GM23338 (cell line): ENCODE measurements around the gene LUC7L2. TPM values are rescaled to one million over a fixed set of nuclear protein-coding genes. Genes with fewer than 3 reads are reported as not detected.

ENCODE experiments used
- ATAC-seq: fragments of 200-7000 bp; cut with Tn5 transposase; 3 replicates; pipeline ENCODE4 v1.9.1; 2020
- DNase-seq: peaks from one replicate; pipeline ENCODE4 v3.0.0-alpha.2; 2015; ENCODE audit warnings: low spot score
- H2AFZ ChIP-seq: fragments of 200-600 bp; sonication (generic); 2 replicates; pipeline ENCODE4 v1.8.0; 2016; ENCODE audit warnings: antibody characterized with exemption, mild to moderate bottlenecking, moderate library complexity
- H3F3A ChIP-seq: fragments of 200-600 bp; sonication (generic); replicated peaks from 2 replicates; pipeline ENCODE4 v1.8.0; 2017; ENCODE audit warnings: antibody characterized with exemption, mixed run types, low read depth
- H3K27ac ChIP-seq: fragments of 200-600 bp; sonication (generic); 2 replicates; pipeline ENCODE4 v1.6.1; 2016; ENCODE audit warnings: low read depth
- H3K27me3 ChIP-seq: fragments of 200-600 bp; sonication (generic); 2 replicates; pipeline ENCODE4 v1.8.0; 2016; ENCODE audit warnings: mild to moderate bottlenecking, mixed run types, moderate library complexity; ENCODE audit not compliant: insufficient read depth
- H3K36me3 ChIP-seq: fragments of 200-600 bp; sonication (generic); 2 replicates; pipeline ENCODE4 v1.8.0; 2016; ENCODE audit warnings: mild to moderate bottlenecking; ENCODE audit not compliant: insufficient read depth
- H3K4me1 ChIP-seq: fragments of 200-600 bp; sonication (generic); 2 replicates; pipeline ENCODE4 v1.8.0; 2016; ENCODE audit warnings: mild to moderate bottlenecking, moderate library complexity; ENCODE audit not compliant: insufficient read depth
- H3K4me2 ChIP-seq: fragments of 200-600 bp; sonication (generic); 2 replicates; pipeline ENCODE4 v1.7.1; 2017; ENCODE audit warnings: mixed run types
- H3K4me3 ChIP-seq: fragments of 200-600 bp; sonication (generic); 2 replicates; pipeline ENCODE4 v1.6.1; 2016; ENCODE audit warnings: mixed run types
- H3K79me2 ChIP-seq: fragments of 200-600 bp; sonication (generic); replicated peaks from 2 replicates; pipeline ENCODE4 v1.8.0; 2017; ENCODE audit warnings: mild to moderate bottlenecking; ENCODE audit not compliant: insufficient read depth
- H3K9me2 ChIP-seq: fragments of 200-600 bp; sonication (generic); 2 replicates; pipeline ENCODE4 v1.8.0; 2017; ENCODE audit not compliant: insufficient read depth
- H4K20me1 ChIP-seq: fragments of 200-600 bp; sonication (generic); replicated peaks from 2 replicates; pipeline ENCODE4 v1.8.0; 2017; ENCODE audit warnings: mild to moderate bottlenecking; ENCODE audit not compliant: insufficient read depth
- H3K27ac Mint-ChIP-seq: 2 replicates; pipeline ENCODE4 v1.8.0; 2020; ENCODE audit warnings: inconsistent platforms, mild to moderate bottlenecking, moderate library complexity, mixed read lengths
- H3K27me3 Mint-ChIP-seq: 3 replicates; pipeline ENCODE4 v1.8.0; 2022; ENCODE audit warnings: low read depth, mild to moderate bottlenecking, moderate library complexity, mixed read lengths, inconsistent platforms; ENCODE audit not compliant: insufficient read depth, poor library complexity
- H3K36me3 Mint-ChIP-seq: 3 replicates; pipeline ENCODE4 v1.8.0; 2021; ENCODE audit warnings: low read depth, mild to moderate bottlenecking, inconsistent platforms, moderate library complexity, mixed read lengths
- H3K4me1 Mint-ChIP-seq: 3 replicates; pipeline ENCODE4 v1.8.0; 2020; ENCODE audit warnings: mild to moderate bottlenecking, inconsistent platforms, mixed read lengths
- H3K4me3 Mint-ChIP-seq: 3 replicates; pipeline ENCODE4 v1.8.0; 2021; ENCODE audit warnings: moderate library complexity, mild to moderate bottlenecking, inconsistent platforms, mixed read lengths
- H3K9me3 Mint-ChIP-seq: 3 replicates; pipeline ENCODE4 v1.8.0; 2020; ENCODE audit warnings: moderate library complexity, mild to moderate bottlenecking, inconsistent platforms, mixed read lengths
- CREB1 ChIP-seq: fragments of 250-450 bp; sonication (Bioruptor Pico); IDR thresholded peaks from 2 replicates; pipeline ENCODE4 v1.5.0; 2020; ENCODE audit warnings: low read depth, mild to moderate bottlenecking, moderate library complexity
- CTCF ChIP-seq, 2 experiments: fragments of 200-600 bp in 1 of 2; sonication (generic) in 1 of 2; conservative IDR thresholded peaks; 2 replicates each; pipeline versions ENCODE4 v1.5.1 to v1.6.1; 2016 to 2017; ENCODE audit warnings: antibody characterized with exemption in 2 of 2, low read depth in 2 of 2, mild to moderate bottlenecking in 2 of 2, moderate library complexity in 1 of 2
- ETS1 ChIP-seq: IDR thresholded peaks from 2 replicates; pipeline ENCODE4 v1.6.1; 2016; ENCODE audit warnings: antibody characterized with exemption
- EZH2 ChIP-seq: fragments of 200-600 bp; sonication (generic); IDR thresholded peaks from one replicate; pipeline ENCODE4 v1.8.0; 2017; ENCODE audit warnings: antibody characterized with exemption, mild to moderate bottlenecking, low read depth; ENCODE audit not compliant: unreplicated experiment
- EZH2phosphoT487 ChIP-seq: fragments of 200-600 bp; sonication (generic); IDR thresholded peaks from one replicate; pipeline ENCODE4 v1.8.1; 2018; ENCODE audit warnings: antibody characterized with exemption; ENCODE audit not compliant: unreplicated experiment
- JUNB ChIP-seq: IDR thresholded peaks from one replicate; pipeline ENCODE4 v1.6.1; 2016; ENCODE audit warnings: antibody characterized with exemption; ENCODE audit not compliant: unreplicated experiment
- NANOG ChIP-seq: IDR thresholded peaks from 2 replicates; pipeline ENCODE4 v1.6.1; 2016; ENCODE audit warnings: antibody characterized with exemption, borderline replicate concordance
- POLR2AphosphoS5 ChIP-seq: IDR thresholded peaks from 2 replicates; pipeline ENCODE4 v1.6.1; 2016; ENCODE audit warnings: antibody characterized with exemption, low read depth
- REST ChIP-seq: IDR thresholded peaks from one replicate; pipeline ENCODE4 v1.6.1; 2018; ENCODE audit warnings: antibody characterized with exemption; ENCODE audit not compliant: unreplicated experiment
- STAT1 ChIP-seq: IDR thresholded peaks from one replicate; pipeline ENCODE4 v1.6.1; 2016; ENCODE audit warnings: antibody characterized with exemption; ENCODE audit not compliant: unreplicated experiment
- ZNF114 ChIP-seq: fragments of 250-450 bp; sonication (Bioruptor Pico); IDR thresholded peaks from 2 replicates; pipeline ENCODE4 v1.5.0; 2020; ENCODE audit warnings: mild to moderate bottlenecking, moderate library complexity
- ZNF331 ChIP-seq: fragments of 250-450 bp; sonication (Bioruptor Pico); IDR thresholded peaks from 2 replicates; pipeline ENCODE4 v1.5.0; 2020; ENCODE audit warnings: low read depth, mild to moderate bottlenecking, moderate library complexity
- ZNF462 ChIP-seq: fragments of 250-450 bp; sonication (Bioruptor Pico); IDR thresholded peaks from 2 replicates; pipeline ENCODE4 v1.5.0; 2020; ENCODE audit warnings: mild to moderate bottlenecking, moderate library complexity
- polyA plus RNA-seq: library from polyadenylated mRNA; unstranded; fragments of >200 nt; fragmentation: Nextera tagmentation; extraction: Ambion mirVana; gene quantifications from 2 replicates; pipeline ENCODE4 v1.2.1, GENCODE V29; 2016
- total RNA-seq: library from RNA; depleted of rRNA; stranded (reverse); fragments of >200 nt; shearing (Covaris generic); gene quantifications from 2 replicates; pipeline ENCODE4 v1.2.3, GENCODE V29; 2014

Gene LUC7L2
- total and polyA plus RNA-seq, 2 experiments from 2014 or later, result 40.3 to 57.3 TPM

- TF ChIP-seq NANOG (no peak), EZH2 (no peak), CREB1 (CRISPR knock-in tag) (no peak), EZH2phosphoT487 (no peak), CTCF (conservative IDR thresholded peaks at IDR 0.05; ENCODE audit: low read depth in 2 of 2) (no peak), ZNF114 (CRISPR knock-in tag) (no peak), JUNB (no peak), ZNF462 (CRISPR knock-in tag) (no peak), REST (no peak), STAT1 (no peak), ETS1 (no peak), POLR2AphosphoS5 (no peak), ZNF331 (CRISPR knock-in tag) (no peak)
Observed at GRCh38 chr7:139450851-139451250, 91.2 kb downstream of the LUC7L2 start.

More at GRCh38 chr7:139450851-139451250, 91.2 kb downstream of the LUC7L2 start:
- Histone ChIP-seq H3K4me1 (peaks cover 7% of the 10 kb centered on the region), H3K36me3 (no peaks in the 10 kb centered on the region), H3K4me2 (no peak overlapping the region), H3F3A (no peaks in the 10 kb centered on the region), H3K79me2 (no peaks in the 10 kb centered on the region), H2AFZ (no peak overlapping the region), H3K27ac (no peak overlapping the region), H4K20me1 (no peaks in the 10 kb centered on the region), H3K9me2 (no peaks in the 10 kb centered on the region), H3K27me3 (no peaks in the 10 kb centered on the region), H3K4me3 (no peak overlapping the region)
- Mint-ChIP-seq H3K27ac (no peak overlapping the region), H3K4me1 (peaks cover 8% of the 10 kb centered on the region), H3K27me3 (peaks cover 15% of the 10 kb centered on the region), H3K36me3 (peaks cover 3% of the 10 kb centered on the region; the same call in 1 of the 3 replicates), H3K4me3 (no peak overlapping the region), H3K9me3 (no peaks in the 10 kb centered on the region)
- ATAC-seq (no peak), DNase-seq (no peak)
